Natural killer cell (primary cell): ENCODE data around the gene NACC2. TPM values are rescaled to one million over a fixed set of nuclear protein-coding genes. Genes with fewer than 3 reads are reported as not detected.

Experiments used
- ATAC-seq, 3 donors: fragments of 150-1000 bp in 2 of 3; fragments of 200-7000 bp in 1 of 3; cut with Tn5 transposase; 1 replicate in 1 of 3; 2 replicates in 2 of 3; pipeline ENCODE4 v1.10.0; 2021; ENCODE audit warnings: mild to moderate bottlenecking in 2 of 3, moderate library complexity in 2 of 3
- DNase-seq, 2 donors: peaks; one replicate each; pipeline versions ENCODE4 v3.0.0 to v3.0.0-alpha.2; 2013 to 2021; ENCODE audit warnings: mixed read lengths in 1 of 2
- H3K27ac ChIP-seq: one replicate; pipeline ENCODE4 v1.5.1; 2013; ENCODE audit warnings: mild to moderate bottlenecking, low read length
- H3K27me3 ChIP-seq: one replicate; pipeline ENCODE4 v1.6.1; 2013; ENCODE audit warnings: low read length; ENCODE audit not compliant: control insufficient read depth, insufficient read depth
- H3K36me3 ChIP-seq: one replicate; pipeline ENCODE4 v1.6.1; 2013; ENCODE audit warnings: low read length; ENCODE audit not compliant: control insufficient read depth, insufficient read depth
- H3K4me1 ChIP-seq: one replicate; pipeline ENCODE4 v1.6.1; 2013; ENCODE audit warnings: low read length; ENCODE audit not compliant: control insufficient read depth, insufficient read depth
- H3K4me3 ChIP-seq: one replicate; pipeline ENCODE4 v1.5.1; 2013; ENCODE audit warnings: low read length
- H3K9me3 ChIP-seq: one replicate; pipeline ENCODE4 v1.6.1; 2013; ENCODE audit warnings: low read length; ENCODE audit not compliant: control insufficient read depth, insufficient read depth
- H3K27ac Mint-ChIP-seq, 2 donors: one replicate each; pipeline ENCODE4 v1.8.0; 2022; ENCODE audit warnings: mild to moderate bottlenecking in 2 of 2, mixed read lengths in 2 of 2, moderate library complexity in 1 of 2
- H3K27me3 Mint-ChIP-seq, 2 donors: one replicate each; pipeline ENCODE4 v1.8.0; 2022; ENCODE audit warnings: low read depth in 2 of 2, mixed read lengths in 2 of 2
- H3K36me3 Mint-ChIP-seq: one replicate; pipeline ENCODE4 v1.8.0; 2022; ENCODE audit warnings: mixed read lengths
- H3K4me1 Mint-ChIP-seq, 2 donors: one replicate each; pipeline ENCODE4 v1.8.0; 2022; ENCODE audit warnings: mixed read lengths in 2 of 2
- H3K4me3 Mint-ChIP-seq: one replicate; pipeline ENCODE4 v1.8.0; 2022; ENCODE audit warnings: mild to moderate bottlenecking, moderate library complexity, mixed read lengths
- H3K9me3 Mint-ChIP-seq, 2 donors: one replicate each; pipeline ENCODE4 v1.8.0; 2022; ENCODE audit warnings: mixed read lengths in 2 of 2
- WGBS: methylation state at CpG from one replicate; pipeline ENCODE4 v1.1.7; 2013; ENCODE audit warnings: missing lambda C conversion rate; ENCODE audit not compliant: insufficient coverage; 5-methylcytosine and 5-hydroxymethylcytosine counted together
- intact Hi-C: fragments of 100-400 bp; cut with micrococcal nuclease; formaldehyde crosslinking; loops from one replicate; pipeline ENCODE4 v1.14.2; 2022
- total RNA-seq, 4 donors: library from RNA; stranded (reverse); fragments of 120-200 nt in 1 of 4; gene quantifications; one replicate each; pipeline versions ENCODE4 v1.2.3 to v1.2.4, GENCODE V29; 2013 to 2022
- TF ChIP-seq, protein P1 (sequence below): fragments of 200-600 bp; IDR thresholded peaks from one replicate; pipeline ENCODE4 v1.8.0; 2022; ENCODE audit warnings: antibody characterized with exemption

NACC2 gene
- total RNA-seq, 3 donors from 2014 or later (not counting 1 experiment from before 2014, with no cell fraction given): 14.5 to 21.6 (median 21.2) TPM

- TF ChIP-seq, protein P1, sequence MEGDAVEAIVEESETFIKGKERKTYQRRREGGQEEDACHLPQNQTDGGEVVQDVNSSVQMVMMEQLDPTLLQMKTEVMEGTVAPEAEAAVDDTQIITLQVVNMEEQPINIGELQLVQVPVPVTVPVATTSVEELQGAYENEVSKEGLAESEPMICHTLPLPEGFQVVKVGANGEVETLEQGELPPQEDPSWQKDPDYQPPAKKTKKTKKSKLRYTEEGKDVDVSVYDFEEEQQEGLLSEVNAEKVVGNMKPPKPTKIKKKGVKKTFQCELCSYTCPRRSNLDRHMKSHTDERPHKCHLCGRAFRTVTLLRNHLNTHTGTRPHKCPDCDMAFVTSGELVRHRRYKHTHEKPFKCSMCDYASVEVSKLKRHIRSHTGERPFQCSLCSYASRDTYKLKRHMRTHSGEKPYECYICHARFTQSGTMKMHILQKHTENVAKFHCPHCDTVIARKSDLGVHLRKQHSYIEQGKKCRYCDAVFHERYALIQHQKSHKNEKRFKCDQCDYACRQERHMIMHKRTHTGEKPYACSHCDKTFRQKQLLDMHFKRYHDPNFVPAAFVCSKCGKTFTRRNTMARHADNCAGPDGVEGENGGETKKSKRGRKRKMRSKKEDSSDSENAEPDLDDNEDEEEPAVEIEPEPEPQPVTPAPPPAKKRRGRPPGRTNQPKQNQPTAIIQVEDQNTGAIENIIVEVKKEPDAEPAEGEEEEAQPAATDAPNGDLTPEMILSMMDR: no peak
Measured at GRCh38 chr9:136048560-136049411, 46.3 kb downstream of the NACC2 start.

DNA sequence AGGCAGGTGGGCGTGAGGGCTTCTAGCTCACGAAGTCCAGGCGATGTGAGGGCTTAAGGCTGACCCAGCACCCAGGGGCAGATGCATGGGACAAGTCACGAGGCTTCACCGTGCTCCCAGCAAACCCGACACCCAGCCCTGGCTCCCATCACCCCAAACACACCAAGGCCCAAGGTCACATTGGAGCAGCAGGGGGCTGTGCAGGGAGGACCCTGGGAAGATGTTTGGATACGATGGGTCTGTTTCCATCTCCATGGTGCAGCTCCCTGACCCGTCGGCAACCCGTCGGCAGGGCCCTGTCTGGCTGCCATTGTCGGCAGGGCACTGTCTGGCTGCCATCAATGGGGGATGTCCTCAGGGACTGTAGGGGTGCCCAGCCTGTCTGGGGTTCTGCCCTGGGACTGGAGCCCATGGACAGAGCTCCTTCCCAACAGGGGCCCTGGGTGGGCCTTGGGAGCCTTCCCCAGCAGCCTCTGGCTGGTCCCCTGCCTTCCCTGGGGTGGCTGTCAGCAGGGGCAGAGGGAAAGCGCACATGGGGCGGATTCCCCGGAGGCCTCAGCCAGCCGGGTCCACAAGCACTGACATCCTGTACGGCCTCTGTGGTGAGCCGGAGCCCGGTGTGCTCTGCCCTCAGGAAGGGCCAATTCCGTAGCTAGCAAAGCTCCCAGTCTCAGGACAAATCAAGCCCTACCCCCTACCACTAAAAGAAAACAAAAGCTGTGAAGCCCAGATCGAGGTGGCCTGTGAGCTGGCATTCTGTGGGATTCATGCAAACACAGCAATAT lies 47.1 kb downstream of the NACC2 start:
- Mint-ChIP-seq H3K4me3 (no peak overlapping the region), H3K9me3 (no peaks in the 10 kb centered on the region), H3K4me1 (peaks cover 7 to 22% of the 10 kb centered on the region in 2 donors), H3K27ac (no peak overlapping the region), H3K27me3 (no peaks in the 10 kb centered on the region), H3K36me3 (no peaks in the 10 kb centered on the region)
- H3K9me3 ChIP-seq: no peaks in the 10 kb centered on the region
- H3K36me3 ChIP-seq: peaks cover 4% of the 10 kb centered on the region
- H3K4me1 ChIP-seq: peaks cover 34% of the 10 kb centered on the region
- intact Hi-C loops: no loop called here
- TF ChIP-seq, protein P1: no peak
- H3K27ac ChIP-seq: no peak overlapping the region
- 89% methylated on average over 21 of the region's 21 CpGs for WGBS
- H3K4me3 ChIP-seq: no peak overlapping the region
- DNase-seq: no peak
- no peak for ATAC-seq
- peaks cover 5% of the 10 kb centered on the region for H3K27me3 ChIP-seq

More at GRCh38 chr9:136048560-136049411, 46.3 kb downstream of the NACC2 start:
- WGBS: 87% methylated on average over 30 of the region's 30 CpGs
- Histone ChIP-seq H3K4me1 (peaks cover 42% of the 10 kb centered on the region), H3K27ac (no peak overlapping the region), H3K36me3 (peaks cover 4% of the 10 kb centered on the region), H3K4me3 (no peak overlapping the region), H3K9me3 (no peaks in the 10 kb centered on the region), H3K27me3 (peaks cover 5% of the 10 kb centered on the region)
- DNase-seq: no peak
- intact Hi-C loops: no loop called here
- Mint-ChIP-seq H3K9me3 (no peaks in the 10 kb centered on the region), H3K4me3 (no peak overlapping the region), H3K27me3 (no peaks in the 10 kb centered on the region), H3K4me1 (peaks cover 14 to 24% of the 10 kb centered on the region in 2 donors), H3K27ac (no peak overlapping the region), H3K36me3 (no peaks in the 10 kb centered on the region)
- no peak for ATAC-seq

DNA sequence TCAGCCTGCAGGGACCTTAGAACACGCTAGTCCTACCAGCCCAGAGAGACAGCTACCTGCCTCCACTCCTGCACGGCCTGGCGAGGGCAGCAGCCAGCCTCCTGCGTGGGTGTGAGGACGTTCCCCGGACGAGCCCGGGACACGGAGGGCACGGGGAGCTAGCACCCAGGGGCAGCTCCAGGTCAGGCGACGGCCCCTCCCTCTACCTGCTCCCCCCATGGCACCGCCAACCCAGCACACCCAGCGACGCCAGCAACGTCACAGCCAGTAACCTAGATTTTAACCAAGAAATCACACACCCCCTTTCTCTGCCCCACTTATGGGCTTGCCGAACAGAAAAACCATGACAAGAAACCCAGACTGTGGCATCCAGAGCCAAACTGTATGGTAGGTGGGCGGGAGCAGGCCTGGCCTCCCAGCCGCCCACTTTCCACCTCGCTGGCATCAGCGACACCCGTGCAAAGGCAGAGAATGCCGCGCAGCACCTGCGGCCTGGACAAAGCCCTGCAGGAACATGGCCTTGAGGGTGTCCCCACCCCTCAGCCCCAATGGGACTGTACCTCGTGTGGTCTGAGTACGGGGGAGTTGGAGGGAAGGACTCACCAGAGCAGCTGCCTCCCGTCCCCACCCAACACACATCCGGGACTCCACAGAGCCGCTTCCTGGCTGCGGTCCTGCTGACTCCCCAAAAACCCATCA lies 47.9 kb downstream of the NACC2 start:
- TF ChIP-seq, protein P1: no peak
- Histone ChIP-seq H3K4me3 (no peak overlapping the region), H3K4me1 (peaks cover 27% of the 10 kb centered on the region), H3K9me3 (no peaks in the 10 kb centered on the region), H3K27me3 (no peaks in the 10 kb centered on the region), H3K36me3 (peaks cover 4% of the 10 kb centered on the region), H3K27ac (no peak overlapping the region)
- ATAC-seq: no peak
- H3K27ac Mint-ChIP-seq: no peak overlapping the region
- no peaks in the 10 kb centered on the region for H3K36me3 Mint-ChIP-seq
- H3K9me3 Mint-ChIP-seq: no peaks in the 10 kb centered on the region
- no peak for DNase-seq
- intact Hi-C loops: no loop called here
- no peaks in the 10 kb centered on the region for H3K27me3 Mint-ChIP-seq
- H3K4me3 Mint-ChIP-seq: no peak overlapping the region
- H3K4me1 Mint-ChIP-seq: peaks cover 5 to 15% of the 10 kb centered on the region in 2 donors
- 91% methylated on average over 31 of the region's 31 CpGs for WGBS
